Stimulated activated CD8-positive, alpha-beta memory T cell treated with anti-CD3 and anti-CD28 coated beads, Interleukin-4, amount 100 ng/mL, for 48 hours (primary cell): ENCODE measurements around the gene RNF130.
"Not testable (repeated sequence)": the region's sequence is repeated elsewhere in the genome, so short reads cannot be mapped to it uniquely, and the experiment has no call there.

Experiments
- DNase-seq: peaks from one replicate; pipeline ENCODE4 v3.0.0-alpha.2; 2020

RNF130 gene

DNA sequence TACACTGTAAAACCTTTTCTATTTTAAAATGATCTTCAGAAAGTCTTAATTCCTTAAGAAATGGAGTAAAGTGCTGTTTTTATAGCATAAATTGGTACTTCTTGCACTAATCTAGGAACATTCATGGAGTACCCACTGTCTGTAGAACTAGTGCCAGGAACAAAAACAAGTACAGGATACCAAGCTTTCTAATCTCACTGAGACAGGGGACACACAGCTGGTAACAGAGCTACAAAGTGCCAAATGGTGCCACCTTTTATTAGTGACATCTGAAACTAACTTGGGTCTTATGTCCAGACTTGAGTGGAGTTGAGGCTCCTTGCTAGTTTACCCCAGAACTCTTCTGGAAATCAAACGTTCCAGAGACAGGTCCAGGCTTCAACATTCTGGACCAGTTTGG, 57.9 kb downstream of the RNF130 start:
- no peak for DNase-seq

DNA sequence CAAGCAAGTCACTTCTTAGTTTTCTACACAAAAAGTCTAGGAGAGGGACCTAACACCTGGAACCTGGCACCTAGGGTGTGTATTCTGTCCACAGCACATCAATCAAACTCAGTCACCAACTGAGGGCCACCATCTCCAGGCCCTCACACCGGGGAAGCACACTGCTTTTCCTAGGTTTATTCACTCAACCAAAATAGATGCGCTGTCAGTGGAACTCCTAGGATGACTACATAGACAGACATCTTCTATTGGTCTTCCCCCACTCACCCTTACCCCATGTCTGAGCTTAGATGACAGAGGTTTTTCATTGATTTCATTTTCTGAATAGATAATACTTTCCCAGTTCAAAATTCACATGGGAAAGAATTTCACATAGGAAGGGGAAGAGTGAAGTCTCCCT, 59.2 kb downstream of the RNF130 start:
- no peak for DNase-seq

DNA sequence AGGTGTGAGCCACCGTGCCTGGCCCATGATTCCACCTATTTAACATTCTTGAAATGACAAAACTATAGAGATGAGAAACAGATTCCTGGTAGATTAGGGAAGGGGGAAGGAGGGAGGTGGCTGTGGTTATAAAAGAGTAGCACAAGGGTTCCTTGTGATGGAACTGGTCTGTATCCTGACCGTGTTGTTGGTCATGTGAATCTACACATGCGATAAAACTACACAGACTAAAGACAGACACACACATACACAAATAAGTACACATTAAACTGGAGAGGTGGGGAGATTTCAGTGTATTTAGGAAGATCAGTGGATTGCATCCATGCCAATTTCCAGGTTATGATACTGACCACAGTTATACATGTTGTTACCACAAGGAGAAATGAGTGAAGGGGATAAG, 60.9 kb downstream of the RNF130 start:
- DNase-seq, result no peak

DNA sequence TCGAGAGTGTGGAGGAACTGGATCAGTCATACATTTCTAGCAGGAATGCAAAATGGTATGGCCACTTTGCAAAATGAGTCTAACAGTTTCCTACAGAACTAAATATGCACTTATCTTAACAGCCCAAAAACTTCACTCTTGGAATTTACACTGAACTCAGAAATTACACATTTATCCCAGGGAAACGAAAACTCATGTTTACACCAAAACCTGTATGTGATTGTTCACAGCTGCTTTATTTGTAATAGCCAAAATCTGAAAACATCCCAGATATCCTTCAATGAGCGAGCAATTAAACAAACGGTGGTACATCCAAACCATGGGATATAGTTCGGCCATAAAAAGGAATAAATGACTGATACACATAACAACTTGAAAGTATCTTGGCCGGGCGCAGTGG, 62.0 kb downstream of the RNF130 start:
- no peak for DNase-seq

DNA sequence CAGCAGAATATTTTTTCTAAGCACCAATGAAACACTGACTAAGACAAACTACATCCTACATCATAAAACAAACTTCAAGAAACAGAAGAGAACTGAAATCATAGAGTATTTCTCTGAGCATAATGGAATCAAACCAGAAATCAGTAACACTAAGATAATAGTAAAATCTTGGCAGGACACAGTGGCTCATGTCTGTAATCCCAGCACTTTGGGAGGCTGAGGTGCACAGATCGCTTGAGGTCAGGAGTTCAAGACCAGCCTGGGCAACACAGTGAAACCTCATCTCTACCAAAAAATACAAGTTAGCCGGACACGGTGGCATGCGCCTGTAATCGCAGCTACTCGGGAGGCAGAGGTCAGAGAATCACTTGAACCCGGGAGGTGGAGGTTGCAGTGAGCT, 63.1 kb downstream of the RNF130 start:
- DNase-seq, result no peak

DNA sequence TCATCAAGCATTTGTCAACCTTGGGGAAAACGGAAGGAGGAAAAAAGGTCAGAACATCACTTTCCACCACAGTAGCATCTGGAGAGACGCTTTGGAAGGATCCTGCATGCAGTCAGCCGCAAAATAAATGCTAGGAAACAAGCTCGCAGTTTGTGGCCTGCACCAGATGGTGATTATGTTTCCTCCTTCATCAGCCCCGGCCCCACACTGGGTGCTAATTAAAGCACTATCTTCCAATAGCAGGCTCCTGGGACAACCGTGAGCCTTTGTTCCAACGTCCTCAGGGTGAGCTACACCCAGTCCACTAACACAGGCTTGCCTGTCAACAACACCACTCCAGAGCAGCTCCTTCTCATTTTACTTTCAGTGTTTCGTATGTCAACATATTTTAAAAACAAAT, 64.0 kb downstream of the RNF130 start:
- DNase-seq, result no peak

DNA sequence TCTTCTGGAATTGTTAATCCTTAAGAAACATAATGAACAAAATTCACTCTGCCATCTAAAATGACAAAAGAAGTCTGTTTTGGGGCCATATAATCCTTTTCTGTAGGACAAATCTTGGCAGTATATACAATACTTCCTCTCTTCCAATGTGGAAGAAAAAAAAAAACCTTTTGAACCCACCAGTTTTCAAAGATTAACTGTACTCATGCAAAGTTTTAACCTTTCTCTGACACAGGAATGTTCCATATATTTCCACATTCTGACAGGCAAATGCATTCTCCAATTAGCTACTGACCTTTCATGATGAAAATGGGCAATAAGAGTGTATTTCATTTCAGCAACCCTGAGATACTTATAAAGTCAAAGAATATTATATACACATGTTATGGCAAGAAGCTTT, 65.4 kb downstream of the RNF130 start:
- no peak for DNase-seq

DNA sequence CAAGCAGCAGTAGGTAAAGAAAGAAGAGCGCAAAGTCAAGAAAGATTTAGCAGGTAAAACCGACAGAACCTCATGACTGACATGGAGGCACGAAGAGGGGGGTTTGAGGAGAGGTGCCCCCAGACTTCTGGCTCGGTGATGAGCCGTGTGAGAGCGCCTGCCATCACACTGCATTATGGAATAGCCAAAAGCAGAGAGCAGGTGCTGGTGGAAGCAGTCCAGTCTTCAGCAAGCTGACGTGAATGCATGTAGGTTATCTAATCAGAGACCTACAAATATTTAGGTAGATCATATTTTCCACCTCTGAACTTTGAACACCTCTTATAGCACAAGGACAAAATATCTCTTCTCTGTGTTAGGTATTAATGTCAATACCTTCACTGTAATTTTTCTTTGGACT, 68.4 kb downstream of the RNF130 start:
- DNase-seq, result no peak

DNA sequence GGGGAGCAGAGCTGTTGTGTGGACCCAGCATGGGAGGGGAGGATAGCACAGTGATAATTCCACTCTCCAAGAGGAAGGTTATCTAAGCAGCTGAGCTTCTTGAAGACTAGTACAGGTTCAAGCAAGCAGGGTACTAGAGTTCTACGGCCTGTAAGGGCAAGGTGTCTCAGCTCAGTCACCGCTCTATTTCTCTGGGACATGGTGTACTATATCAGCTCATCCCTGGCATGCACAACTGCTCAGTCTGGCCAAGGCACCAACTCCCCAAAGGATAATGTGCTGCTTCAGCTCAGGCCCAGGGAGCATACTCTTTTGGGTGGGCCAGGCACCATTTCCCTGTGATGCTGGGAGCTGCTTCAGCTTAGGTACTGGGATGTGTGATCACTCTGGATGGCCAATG, 69.8 kb downstream of the RNF130 start:
- no peak for DNase-seq

DNA sequence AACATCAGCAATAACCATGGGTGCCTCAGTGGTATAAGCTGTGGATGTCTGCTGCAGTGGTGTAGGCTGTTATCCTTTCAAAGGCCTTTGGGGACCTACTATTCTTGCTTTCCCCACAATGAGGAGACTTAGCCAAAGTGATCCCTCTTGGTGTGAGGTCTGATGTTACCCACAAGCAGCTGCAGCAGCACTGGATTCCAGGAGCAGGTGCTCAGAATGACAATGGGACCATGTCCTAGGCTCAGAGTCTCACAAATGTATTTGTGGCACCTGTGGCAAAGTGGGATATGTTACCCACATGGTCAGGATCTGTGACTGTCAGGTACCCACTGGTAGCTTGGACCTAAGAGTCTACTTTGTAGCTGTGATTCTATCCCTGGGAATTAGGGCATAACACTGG, 70.4 kb downstream of the RNF130 start:
- no peak for DNase-seq

DNA sequence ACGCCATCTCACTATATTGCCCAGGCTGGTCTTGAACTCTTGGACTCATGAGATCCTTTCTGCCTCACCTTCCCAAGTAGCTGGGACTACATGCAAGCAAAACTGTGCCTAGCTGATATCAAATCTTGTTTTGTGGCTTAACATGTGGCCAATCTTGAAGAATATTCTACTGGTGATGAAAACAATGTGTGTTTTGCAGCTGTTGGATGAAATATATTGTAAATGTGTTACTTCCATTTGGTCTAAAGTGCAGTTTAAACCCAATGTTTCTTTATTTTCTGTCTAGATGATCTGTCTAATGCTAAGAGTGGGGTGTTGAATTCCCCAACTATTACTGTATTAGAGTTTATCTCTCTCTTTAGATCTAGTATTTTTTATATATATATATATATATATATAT, 73.1 kb downstream of the RNF130 start:
- no peak for DNase-seq

DNA sequence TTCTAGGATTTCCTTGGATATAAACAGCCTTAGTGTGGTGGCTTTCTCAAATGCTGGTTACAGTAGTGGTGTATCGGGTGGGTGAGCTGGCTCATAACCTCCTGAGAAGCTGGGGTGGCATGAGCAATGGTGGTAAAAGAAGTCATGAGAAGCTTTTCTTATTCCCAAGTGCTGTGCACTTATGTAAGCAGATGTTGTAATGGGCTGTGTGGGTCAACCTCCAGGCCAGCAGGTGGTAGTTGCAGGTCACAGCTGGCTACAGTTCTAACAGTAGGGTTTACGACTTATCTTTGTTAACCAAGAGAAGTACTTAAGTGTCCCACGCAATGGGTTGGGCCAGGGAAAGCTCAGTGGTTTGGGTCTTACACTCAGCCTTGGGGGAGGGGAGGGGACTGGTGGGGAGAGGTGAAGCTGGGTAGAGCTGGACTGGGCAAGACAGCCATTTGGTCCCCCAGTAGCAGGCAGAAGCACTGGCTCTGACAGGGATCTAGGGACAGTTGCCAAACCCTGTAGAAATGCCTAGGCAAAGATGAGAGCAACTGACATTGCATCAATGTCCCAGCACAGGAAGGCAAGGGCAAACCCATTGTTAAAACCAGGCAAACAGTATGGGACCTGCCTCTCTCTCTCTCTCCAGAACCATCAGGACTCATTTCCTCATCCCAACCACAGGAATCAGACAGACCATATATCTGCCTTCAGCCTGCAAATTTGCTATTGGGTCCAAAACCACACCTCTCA, 76.8 kb downstream of the RNF130 start:
- DNase-seq, result no peak

DNA sequence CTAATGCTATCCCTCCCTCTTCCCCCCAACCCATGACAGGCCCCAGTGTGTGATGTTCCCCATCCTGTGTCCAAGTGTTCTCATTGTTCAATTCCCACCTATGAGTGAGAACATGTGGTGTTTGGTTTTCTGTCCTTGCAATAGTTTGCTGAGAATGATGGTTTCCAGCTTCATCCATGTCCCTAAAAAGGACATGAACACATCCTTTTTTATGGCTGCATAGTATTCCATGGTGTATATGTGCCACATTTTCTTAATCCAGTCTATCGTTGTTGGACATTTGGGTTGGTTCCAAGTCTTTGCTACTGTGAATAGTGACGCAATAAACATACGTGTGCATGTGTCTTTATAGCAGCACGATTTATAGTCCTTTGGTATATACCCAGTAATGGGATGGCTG, 78.7 kb downstream of the RNF130 start:
- DNase-seq, result not testable (repeated sequence)

DNA sequence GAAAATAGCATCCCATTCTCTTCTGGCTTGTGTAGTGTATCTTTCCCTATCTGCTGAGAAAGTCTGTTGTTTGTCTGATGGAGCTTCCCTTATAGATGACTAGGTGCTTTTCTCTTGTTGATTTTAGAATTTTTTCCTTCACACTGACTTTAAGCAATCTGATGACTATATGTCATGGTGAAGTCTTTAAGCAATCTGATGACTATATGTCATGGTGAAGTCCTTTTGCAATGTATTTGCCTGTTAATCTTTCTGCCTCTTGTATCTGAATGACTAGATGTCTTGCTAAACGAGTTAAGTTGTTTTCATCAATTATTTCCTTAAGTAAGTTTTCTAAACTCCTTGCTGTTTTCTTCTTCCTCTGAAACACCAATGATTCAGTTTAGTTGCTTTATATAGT, 80.5 kb downstream of the RNF130 start:
- no peak for DNase-seq

DNA sequence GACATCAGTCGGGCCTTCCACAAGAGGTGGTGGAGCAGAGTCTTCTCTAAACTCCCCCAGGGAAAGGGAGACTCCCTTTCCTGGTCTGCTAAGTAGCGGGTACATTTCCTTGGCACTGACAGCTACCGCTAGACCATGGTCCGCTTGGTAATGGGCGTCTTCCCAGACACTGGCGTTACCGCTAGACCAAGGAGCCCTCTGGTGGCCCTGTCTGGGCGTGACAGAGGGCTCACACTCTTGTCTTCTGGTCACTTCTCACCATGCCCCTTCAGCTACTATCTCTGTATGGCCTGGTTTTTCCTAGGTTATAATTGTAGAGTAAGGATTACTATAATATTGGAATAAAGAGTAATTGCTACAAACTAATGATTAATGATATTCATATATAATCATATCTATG, 81.0 kb downstream of the RNF130 start:
- DNase-seq, result not testable (repeated sequence)

DNA sequence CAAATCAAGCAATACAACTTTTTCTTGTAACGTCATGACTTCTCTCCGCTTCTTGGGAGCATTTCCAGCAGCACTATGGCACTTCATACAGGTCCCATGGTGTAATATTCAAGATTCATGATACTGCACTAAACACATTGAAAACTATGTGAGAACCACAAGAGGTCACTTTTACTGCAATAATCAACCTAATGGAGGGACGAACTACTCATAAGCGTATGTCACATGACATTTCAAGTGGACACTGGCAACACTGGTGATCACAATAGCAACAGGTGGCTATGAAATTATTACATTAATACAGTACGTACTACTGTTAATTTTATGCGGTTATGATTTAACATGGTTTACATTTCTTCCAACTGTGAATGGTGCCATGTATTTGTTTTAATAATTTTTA, 85.2 kb downstream of the RNF130 start:
- DNase-seq, result no peak

DNA sequence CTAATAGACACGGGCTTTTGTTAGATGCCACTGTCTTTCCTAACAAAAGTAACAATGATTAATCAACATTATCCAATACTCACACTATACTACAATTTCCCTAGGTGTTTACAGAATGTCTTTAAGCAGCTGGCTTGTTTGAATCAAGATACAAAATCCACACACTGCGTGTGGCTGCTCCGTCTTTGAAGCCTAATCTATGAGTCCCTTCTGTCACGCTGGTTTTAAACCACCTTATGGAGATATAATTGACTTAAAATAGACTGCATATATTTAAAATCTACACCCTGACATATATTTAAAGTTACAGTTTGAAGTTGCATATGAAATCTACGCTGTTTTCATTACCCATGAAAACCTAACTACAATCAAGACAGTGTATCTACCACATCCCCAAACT, 89.9 kb downstream of the RNF130 start:
- DNase-seq, result no peak

DNA sequence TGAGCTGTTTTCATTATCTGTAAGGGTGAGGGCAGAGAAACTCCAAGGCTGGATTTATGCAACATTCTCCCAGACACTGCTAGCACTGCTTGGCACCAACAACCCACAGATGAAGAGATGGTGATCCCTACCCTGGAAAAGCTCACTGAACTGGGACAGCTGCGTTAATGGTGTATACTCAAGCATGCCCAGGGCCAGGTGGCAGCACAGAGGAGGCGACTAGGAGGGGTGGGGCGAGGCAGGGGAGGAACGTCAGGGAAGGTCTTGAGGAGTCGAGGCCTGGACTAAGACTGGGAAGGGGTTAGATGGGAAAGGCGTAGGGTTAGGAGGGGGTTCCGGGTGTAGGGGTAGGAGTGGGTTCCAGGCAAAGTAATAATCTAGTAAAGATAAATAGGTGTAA, 90.8 kb downstream of the RNF130 start:
- DNase-seq, result no peak

DNA sequence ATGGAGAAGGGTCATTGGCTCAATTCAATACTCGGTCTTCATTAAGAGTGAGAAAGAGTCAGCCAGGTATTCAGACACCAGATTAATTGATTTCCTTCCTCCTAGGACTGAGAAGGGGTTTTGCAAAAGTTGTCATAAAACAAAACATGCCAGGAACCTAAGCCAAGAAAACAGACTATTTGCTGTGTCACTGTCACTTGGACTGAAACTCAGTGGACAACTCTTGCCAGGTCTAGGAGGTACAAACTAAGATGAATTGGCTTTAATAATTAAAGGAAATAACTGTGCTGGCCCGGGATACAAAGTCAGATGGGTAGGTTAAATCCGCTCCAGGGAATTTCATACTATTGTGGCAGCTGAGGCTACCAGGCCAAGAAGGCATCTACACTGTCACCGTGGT, 92.8 kb downstream of the RNF130 start:
- no peak for DNase-seq

DNA sequence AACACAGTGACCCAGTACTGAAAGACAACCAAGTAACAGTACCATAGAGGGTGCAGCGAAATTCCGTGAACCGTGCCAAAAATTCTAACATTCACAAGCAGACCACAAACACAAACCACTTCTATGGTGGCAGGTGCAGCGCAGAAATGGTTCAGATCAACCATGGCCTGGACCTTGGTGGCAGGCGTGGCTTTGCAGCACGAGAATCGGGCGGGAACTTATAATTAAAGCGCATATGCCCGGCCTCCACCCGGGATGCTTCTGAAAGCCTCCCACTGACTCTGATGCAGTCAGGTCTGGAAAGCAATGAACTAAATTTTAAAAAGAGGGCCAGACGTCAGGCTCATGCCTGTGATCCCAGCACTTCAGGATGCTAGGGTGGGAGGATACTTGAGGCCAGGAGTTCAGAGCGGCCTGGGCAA, 95.8 kb downstream of the RNF130 start:
- DNase-seq, result no peak

DNA sequence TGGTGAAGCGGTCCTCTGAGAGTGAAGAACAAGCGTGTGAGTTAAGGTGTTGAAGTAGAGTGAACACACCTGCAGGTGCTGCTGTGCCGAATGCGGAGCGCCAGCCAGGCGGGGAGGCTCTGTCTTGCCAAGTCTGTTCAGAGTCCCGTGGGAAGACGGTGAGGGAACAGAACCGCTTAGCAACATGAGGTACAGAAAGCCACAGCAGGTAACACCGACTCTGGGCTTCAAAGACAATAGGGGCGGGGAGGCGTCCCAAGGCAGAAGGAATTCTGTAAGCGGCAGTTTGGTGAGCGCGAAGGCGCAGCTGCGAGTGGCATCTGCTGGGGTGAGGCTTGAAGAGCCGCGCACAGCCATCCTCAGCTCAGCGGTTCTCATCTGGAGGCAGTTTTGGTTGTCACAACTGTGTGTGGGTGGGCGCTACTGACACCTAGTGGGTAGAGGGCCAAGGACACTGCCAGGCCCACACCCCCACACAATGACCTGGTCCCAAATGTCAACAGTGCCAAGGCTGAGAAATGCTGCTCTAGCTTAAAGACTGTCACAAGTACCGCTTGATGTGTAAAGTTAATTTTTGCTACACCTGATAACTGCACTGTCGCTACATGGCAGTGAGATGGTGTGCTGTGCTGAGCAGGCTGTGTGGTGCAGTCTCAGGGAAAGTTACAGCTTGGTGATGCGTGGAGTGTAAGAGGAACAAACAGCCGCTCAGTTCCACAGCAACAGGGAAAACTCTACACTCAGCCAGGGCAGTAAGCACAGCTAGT, 96.4 kb downstream of the RNF130 start:
- peak; percentile 34 for DNase-seq

DNA sequence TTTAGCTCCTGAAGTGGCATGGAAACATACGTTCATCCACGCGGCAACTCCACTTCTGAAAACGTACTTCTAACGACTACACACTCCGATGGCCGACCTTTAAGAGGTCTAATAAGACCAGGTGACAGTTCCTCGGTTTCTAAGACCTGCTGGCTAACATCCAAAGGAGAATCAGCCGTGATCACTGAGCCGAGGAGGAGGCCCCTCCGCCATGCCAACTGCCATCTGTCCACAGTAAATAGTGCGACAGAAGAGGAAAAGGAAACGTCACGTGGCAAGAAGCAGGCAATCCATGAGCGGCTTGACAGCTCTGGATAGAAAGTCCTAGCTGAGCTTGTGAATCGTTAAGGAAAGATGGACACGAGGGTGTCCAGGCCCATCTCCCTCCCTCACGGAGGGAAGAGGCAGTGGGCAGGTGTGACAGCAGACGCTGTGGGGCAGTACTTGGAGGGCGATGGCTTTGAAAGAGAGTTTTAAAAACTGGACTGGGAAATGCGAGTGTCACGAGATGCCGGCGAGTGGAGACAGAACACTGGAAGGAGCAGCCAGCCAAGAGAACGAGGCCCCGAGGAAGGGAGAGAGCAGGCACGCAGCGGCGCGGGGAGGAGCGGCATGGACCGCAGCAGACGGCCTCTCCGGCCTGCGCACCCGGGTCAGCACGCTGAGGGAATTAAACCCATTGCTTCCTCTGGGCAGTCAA, 97.2 kb downstream of the RNF130 start:
- DNase-seq, result no peak

DNA sequence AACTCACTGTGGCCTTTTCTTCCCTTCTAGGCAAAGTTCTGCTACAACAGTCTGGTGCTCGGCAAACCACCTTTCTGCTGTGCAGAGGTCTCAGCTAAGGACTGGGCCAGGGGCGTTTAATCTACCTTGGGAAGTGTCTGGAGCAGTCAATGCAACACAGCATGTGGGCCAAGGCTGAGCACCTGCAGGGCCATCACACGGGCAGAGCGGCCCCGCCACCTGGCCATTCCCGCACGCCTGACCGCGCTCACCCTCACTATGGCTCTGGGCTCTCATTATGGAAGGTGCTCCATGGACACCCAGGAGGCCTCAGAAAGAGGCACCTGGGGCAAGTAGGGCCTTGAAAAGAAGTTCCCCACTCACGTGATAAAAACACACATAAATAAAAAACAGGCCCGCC, 98.2 kb downstream of the RNF130 start:
- no peak for DNase-seq

DNA sequence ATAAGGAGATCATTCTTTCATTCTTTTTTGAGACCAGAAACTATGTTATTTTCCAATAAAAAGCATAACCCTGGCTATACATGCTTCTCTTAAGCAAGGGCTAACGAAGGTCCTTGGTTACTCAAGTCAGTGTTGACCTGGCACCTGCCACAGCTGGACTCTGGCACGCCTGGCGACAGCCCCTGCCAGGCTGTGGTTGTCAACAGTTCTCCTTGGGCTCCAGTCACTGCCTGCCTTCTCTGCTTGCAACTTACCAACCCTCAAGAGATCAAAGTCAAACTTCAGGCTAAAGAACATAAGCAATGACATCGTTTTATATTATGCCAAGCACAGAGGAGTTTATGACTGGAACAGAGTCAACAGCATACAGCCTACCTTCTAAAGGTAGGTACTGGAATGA, 102.4 kb downstream of the RNF130 start:
- no peak for DNase-seq
